HG03280 (cell line): Measurements from ENCODE around the gene NR3C2.

ENCODE experiments used
- ATAC-seq: cut with Tn5 transposase; IDR thresholded peaks from one replicate; pipeline ENCODE4 v1.9.1; 2021; ENCODE audit warnings: mild to moderate bottlenecking, moderate library complexity; ENCODE audit not compliant: unreplicated experiment

NR3C2 gene

GRCh38 chr4:148266921-148267320, 175.3 kb downstream of the NR3C2 start:
- no peak for ATAC-seq

GRCh38 chr4:148266240-148266639, 176.0 kb downstream of the NR3C2 start:
- ATAC-seq: no peak

GRCh38 chr4:148265627-148266026, 176.6 kb downstream of the NR3C2 start:
- ATAC-seq: no peak

DNA sequence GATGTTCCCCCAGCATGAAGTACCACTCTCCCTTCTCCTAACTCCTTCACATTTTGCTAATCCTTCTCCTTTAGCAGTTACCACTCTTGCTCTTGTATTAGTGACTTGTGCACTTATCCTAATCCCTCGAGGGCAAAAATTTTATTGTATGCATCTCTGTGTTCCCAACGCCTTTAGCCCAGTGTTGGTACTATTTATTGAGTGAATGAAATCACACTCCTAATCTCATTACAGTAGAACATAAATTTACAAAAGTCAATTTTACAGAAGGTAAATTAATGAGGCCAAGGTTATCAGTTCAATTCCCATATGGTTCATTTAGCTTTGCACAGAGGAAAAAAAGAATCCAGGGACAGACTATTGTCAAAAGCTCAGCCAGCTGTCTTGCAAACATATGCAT, 178.4 kb downstream of the NR3C2 start:
- no peak for ATAC-seq

DNA sequence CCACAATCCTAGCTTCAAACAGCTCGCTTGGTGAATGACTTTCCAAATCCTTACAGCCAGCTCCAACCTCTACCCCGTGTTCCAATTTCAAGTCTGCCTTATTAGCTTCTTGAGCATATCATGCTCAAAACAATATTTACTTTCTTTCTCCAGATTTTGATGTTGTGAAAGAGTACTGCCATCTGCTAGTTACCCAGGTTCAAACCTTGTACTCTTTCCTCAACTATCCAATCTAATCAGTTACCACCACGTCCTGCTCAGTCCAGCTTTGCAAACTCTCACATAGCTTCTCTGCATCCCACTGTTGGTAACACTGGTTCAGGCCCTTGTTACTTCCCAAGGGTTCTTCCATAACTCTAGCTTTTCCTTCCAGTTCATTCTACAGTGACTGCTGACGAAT, 179.1 kb downstream of the NR3C2 start:
- no peak for ATAC-seq

- no peak for ATAC-seq
These were observed 180.4 kb downstream of the NR3C2 start for GRCh38 chr4:148261848-148262247.

GRCh38 chr4:148259841-148260240, 182.4 kb downstream of the NR3C2 start:
- no peak for ATAC-seq

DNA sequence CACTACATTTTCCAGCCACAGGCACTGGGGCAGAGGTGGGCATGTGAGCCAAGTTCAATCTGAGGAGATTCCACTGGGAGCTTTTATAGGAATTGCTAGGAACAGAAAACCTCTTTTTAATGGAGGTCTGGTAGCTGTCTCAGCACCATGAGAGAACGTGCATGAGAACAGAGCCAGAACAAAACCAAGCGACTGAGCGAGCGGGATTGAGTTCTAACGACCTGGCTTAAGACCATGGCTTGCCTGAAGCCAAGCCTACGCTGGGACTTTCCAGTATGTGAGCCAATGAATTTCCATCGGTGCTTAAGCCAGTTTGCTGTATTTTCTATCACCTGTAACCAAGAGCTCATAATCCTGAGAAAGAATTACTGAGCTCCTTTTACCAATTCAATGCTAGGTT, 183.7 kb downstream of the NR3C2 start:
- no peak for ATAC-seq

- ATAC-seq: no peak
These were observed 186.9 kb downstream of the NR3C2 start for GRCh38 chr4:148255344-148255720.

DNA sequence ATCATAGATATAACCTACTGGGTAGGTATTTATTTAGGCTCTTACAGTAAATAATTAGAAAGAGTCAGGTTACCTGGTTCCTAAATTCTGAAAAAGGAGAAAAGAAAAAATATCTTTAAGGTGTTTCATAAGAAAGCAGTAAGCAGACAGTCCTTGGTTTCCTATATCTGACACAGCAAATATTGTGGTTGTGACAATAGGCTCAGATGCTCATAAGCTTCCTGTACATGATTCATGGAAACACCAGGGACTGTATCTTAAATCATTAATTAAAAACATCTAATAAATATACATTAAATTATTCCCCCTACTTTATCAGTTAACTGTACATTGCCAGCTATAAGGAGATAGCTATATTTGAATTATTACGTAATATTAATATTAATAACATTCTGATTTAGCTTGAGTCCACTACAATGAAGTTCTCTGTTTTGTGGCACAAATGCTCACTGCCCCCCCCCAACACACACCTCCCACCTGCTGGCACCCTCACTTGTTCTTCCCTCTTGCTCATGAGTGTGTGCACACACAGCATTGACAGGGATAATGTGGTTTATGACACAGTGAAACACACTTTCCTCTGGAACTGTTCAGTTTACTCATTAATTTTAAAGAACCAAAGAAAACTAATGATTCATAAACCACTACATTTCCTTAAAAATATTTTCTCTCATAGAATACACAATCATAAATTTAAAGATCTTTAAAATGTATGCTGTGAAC, 187.4 kb downstream of the NR3C2 start:
- ATAC-seq: no peak

DNA sequence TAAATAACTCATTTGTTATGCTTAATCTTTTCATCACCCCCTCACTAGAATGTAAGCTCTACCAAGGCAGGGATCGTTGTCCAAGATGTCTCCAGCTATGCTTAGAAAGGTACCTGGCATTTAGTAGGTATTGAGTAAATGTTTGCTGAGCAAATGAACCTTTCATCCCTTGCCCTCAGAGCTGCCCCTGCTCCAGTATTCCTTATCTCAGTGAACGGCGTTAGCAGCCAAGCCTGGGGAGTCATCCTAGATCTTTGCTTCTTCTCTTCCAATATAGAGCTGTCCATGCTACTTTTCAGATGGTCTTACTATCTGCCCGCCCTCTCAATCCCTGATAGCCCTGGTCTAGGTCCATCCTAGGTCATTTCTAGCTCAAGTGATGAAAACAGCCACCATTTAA, 188.4 kb downstream of the NR3C2 start:
- ATAC-seq: no peak

- ATAC-seq: no peak
These were observed 193.4 kb downstream of the NR3C2 start for GRCh38 chr4:148248824-148249223.

GRCh38 chr4:148245015-148245414, 197.2 kb downstream of the NR3C2 start:
- no peak for ATAC-seq

DNA sequence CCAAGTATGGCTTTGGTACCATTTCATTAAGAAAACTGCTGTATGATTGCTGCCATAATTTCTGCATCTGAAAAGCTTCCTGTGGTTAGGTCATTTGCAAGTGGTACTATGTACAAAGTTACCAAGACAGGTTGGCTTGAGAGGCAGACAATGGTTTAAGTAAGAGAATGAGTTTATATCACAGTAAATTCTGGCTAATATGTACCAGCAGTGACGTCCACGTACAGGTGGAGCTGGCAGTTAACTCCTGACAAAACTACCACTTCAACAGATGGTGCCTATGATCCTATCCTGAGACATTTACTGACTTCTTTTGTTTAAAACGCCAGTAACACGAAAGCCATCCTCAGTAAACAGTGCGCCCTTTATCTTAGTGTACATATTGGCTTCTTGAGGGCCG, 198.4 kb downstream of the NR3C2 start:
- ATAC-seq: no peak

GRCh38 chr4:148240241-148240640, 202.0 kb downstream of the NR3C2 start:
- ATAC-seq: no peak

DNA sequence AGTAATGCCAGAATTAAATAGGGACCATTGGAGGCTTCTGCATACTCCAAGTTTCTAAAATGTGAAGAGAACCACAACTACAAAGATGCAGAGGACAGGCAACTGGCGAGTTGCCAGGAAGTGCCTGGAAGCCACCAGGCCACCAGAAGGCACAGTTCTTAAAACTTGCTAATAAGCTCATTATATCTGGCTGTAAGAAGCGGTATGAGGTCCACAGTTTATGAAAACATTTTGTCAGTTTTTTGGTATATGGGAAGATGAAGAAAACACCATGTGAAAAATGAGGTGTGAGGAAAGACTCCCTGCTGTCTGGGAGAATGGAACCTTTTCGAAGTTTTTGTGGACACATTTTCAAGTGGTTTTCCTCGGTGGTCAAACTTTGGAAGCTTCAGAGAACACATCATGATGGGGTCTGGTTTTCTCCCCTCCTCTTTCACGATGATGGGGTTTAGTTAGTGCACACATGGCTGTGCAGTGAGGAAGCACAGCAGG, 202.7 kb downstream of the NR3C2 start:
- ATAC-seq: no peak

DNA sequence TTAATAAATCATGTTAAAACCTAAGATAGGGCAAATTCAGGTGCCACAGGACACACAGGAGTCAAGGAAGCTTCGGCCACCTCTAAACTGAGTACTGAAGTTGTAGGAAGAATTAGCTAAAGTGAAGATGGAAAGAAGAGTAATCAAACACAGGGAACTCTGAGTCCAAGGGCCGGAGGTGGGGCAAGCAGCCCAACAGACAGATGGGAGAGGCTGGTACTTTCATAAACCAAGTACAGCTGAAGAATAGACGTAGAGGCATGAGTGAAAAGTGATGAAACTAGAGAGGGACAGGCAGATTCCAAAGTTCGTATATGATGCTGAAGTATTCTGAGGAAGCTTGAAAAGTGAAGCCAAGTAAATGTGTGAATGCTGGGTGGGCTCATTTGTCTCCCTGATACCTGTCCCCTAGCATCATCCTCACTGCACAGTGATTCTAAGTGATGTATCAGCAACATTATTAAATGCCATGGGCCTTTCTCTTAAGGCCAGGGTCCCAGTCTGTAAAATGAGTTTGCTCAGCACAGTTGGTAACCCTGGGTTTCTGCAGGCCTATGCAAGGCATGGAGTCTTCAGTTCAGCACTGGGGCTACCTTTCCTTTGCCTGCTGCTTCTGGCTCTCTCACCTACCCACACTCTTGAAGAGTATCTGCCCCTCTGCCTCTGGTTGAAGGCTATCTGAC, 203.3 kb downstream of the NR3C2 start:
- no peak for ATAC-seq

DNA sequence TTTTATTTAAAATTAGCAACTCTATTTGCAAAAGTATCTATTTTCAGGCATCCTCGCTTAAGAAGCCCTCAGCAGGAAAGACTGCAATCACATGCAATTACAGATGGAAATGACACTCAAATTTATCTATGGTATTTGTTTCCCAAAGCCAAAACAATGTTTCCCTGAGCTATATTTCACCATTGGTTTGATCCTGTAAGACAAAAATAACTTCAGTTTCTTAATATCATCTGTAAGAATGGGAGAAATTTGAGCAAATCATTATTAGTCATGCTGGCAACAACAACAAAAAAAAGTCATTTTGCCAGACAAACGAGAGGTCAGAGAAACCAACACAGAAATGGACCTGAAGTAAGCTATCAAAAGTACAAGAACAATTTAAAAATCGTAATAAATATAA, 204.1 kb downstream of the NR3C2 start:
- ATAC-seq: no peak

DNA sequence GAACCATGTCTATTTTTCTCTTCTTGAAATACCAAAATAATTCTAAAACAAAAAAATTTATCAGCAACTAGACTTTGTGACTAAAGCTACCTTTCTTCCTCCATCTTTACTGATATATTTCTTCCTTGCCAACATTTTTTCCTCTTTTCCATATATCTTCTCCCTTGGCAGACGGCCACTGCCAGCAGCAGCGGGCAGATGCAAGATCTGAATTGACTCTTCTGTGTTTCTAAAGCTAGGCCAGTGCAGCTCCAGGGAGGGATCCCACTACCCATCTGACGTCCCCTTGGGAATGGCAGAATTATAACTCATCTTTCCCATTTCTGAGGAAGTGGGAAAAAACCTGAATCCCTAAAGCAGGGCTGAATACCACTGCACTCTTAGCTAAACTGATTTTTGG, 206.4 kb downstream of the NR3C2 start:
- no peak for ATAC-seq

GRCh38 chr4:148229798-148230197, 212.4 kb downstream of the NR3C2 start:
- ATAC-seq: no peak

GRCh38 chr4:148229028-148229427, 213.2 kb downstream of the NR3C2 start:
- ATAC-seq: no peak

- no peak for ATAC-seq
These were observed 215.1 kb downstream of the NR3C2 start for GRCh38 chr4:148227147-148227546.

DNA sequence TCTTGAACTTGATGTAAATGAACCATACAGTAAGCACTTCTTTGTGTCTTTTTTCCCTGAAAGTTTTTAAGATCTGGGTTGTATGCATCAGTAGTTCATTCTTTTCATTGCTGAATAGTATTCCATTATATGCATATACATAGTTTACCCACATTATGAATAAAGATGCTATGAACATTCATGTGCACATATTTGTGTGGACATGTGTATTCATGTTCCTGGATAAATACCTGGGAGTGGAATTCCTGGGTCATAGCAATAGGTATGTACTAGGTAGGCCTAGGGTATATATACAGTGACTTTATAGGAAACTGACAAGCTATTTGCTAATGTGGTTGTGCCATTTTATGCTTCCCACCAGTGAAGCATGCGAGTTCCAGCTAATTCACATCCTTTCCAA, 215.9 kb downstream of the NR3C2 start:
- ATAC-seq: no peak
